ENCODE data around the gene ANXA1.

DNA sequence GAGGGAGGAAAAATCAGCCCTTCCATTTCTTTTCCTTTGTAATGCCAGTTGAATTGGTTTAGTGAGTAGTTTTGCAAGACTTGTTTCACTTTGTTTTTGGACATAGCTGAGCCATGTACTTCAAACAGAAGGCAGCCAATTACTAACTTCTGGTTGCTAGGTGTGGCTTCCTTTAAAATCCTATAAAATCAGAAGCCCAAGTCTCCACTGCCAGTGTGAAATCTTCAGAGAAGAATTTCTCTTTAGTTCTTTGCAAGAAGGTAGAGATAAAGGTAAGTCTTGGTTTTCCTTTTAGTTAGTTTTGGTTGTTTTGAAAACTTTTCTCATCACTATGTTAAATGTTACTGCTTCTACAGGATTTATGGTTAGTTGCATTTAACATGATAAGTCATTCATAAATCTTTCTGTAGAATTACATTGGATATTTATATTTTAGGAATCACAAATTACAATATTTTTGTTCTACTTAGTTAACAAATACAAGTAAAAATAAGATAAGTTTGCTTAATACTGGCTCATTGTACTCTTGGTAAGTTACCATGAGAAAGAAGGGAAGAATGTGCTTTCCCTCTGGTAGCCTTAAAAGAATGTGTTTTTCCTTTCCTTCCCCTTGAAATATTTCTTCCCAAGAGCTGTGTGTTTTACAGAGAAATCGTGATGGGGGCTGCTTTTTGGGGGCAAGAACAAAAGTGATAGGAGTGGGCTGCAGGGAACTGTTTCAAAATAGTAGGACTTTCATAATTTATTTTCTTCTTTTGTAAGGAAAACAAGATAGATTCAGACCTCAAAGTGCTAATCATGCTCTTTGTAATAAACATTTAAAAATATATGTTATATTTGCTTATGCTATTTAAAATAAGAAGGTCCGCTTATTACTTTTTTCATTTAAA is at the start of gene ANXA1:
- TF ChIP-seq, protein P1, sequence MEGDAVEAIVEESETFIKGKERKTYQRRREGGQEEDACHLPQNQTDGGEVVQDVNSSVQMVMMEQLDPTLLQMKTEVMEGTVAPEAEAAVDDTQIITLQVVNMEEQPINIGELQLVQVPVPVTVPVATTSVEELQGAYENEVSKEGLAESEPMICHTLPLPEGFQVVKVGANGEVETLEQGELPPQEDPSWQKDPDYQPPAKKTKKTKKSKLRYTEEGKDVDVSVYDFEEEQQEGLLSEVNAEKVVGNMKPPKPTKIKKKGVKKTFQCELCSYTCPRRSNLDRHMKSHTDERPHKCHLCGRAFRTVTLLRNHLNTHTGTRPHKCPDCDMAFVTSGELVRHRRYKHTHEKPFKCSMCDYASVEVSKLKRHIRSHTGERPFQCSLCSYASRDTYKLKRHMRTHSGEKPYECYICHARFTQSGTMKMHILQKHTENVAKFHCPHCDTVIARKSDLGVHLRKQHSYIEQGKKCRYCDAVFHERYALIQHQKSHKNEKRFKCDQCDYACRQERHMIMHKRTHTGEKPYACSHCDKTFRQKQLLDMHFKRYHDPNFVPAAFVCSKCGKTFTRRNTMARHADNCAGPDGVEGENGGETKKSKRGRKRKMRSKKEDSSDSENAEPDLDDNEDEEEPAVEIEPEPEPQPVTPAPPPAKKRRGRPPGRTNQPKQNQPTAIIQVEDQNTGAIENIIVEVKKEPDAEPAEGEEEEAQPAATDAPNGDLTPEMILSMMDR (IDR thresholded peaks at IDR 0.05; ENCODE audit: low read depth, low read length) = no peak
- no peak for TF ChIP-seq POLR2A (IDR thresholded peaks at IDR 0.05; ENCODE audit: extremely low read depth, insufficient read length)
